Measurements from ENCODE around the gene ZNF678. TPM values are rescaled to one million over a fixed set of nuclear protein-coding genes. Genes with fewer than 3 reads are reported as not detected.

ZNF678 gene
- 1 to 10 TPM; 4.3 to 10.0 (median 6.3) TPM for total RNA-seq

- peak; percentile 96 for ATAC-seq
- TF ChIP-seq EP300 (IDR thresholded peaks at IDR 0.05), result no peak
- no peak for TF ChIP-seq CTCF (IDR thresholded peaks at IDR 0.05)
- peak in 1 of 2 donors; percentile 38 for TF ChIP-seq POLR2A (IDR thresholded peaks at IDR 0.05)
- peak; percentile 31 for TF ChIP-seq POLR2AphosphoS5 (IDR thresholded peaks at IDR 0.05)
- Histone ChIP-seq H3K4me3 (peak within 1 kb of the TSS; percentile 40 to 81), H3K27me3 (peaks cover 34% of the 10 kb centered on the region), H3K9me3 (no peaks in the 10 kb centered on the region), H3K4me1 (peaks cover 0 to 25% (median 0%) of the 10 kb centered on the region in 3 donors), H3K27ac (peak within 1 kb of the TSS; percentile 15 to 89 (median 84)), H3K36me3 (no peaks in the 10 kb centered on the region)
- 0 to 1% methylated on average over 3 to 8 of the region's 39 CpGs for WGBS, 2 donors (ENCODE audit: low coverage in 1 of 2)
These were observed at the start of gene ZNF678 for GRCh38 chr1:227563324-227564201. Gene ZNF678, plus strand, starts transcription at chr1:227563556. Its CDS starts 87,436 bp downstream, at chr1:227650992.

- ATAC-seq, result no peak
- no peaks in the 10 kb centered on the region for H3K9me3 ChIP-seq
- H3K36me3 ChIP-seq, result no peaks in the 10 kb centered on the region
- H3K4me1 ChIP-seq, result no peaks in the 10 kb centered on the region
- 20 to 59% methylated on average over 1 to 2 of the region's 4 CpGs for WGBS, 2 donors (ENCODE audit: low coverage in 1 of 2)
- no peak overlapping the region for H3K27ac ChIP-seq
- TF ChIP-seq POLR2A (IDR thresholded peaks at IDR 0.05) (no peak), POLR2AphosphoS5 (IDR thresholded peaks at IDR 0.05) (no peak), EP300 (IDR thresholded peaks at IDR 0.05) (no peak), CTCF (IDR thresholded peaks at IDR 0.05) (no peak)
- no peaks in the 10 kb centered on the region for H3K27me3 ChIP-seq
- H3K4me3 ChIP-seq, result no peak overlapping the region
These were observed 44.5 kb upstream of the ZNF678 start for GRCh38 chr1:227518876-227519275.

GRCh38 chr1:227521782-227522181, 41.6 kb upstream of the ZNF678 start:
- H3K36me3 ChIP-seq, result no peaks in the 10 kb centered on the region
- H3K27me3 ChIP-seq, result no peaks in the 10 kb centered on the region
- no peak for TF ChIP-seq POLR2AphosphoS5 (IDR thresholded peaks at IDR 0.05)
- no peak for TF ChIP-seq EP300 (IDR thresholded peaks at IDR 0.05)
- TF ChIP-seq POLR2A (IDR thresholded peaks at IDR 0.05), result no peak
- no peak for TF ChIP-seq CTCF (IDR thresholded peaks at IDR 0.05)
- H3K27ac ChIP-seq, result no peak overlapping the region
- H3K4me3 ChIP-seq, result no peak overlapping the region
- no peaks in the 10 kb centered on the region for H3K4me1 ChIP-seq
- 89 to 100% methylated on average over 1 to 4 of the region's 11 CpGs for WGBS, 2 donors (ENCODE audit: low coverage in 1 of 2)
- peaks cover 0 to 14% (median 0%) of the 10 kb centered on the region in 3 donors for H3K9me3 ChIP-seq
- ATAC-seq, result no peak

- WGBS, 2 donors (ENCODE audit: low coverage in 1 of 2), result 95 to 96% methylated on average over 2 of the region's 2 CpGs
- Histone ChIP-seq H3K4me3 (no peak overlapping the region), H3K4me1 (no peaks in the 10 kb centered on the region), H3K36me3 (no peaks in the 10 kb centered on the region), H3K9me3 (peaks cover 0 to 60% (median 0%) of the 10 kb centered on the region in 3 donors), H3K27me3 (no peaks in the 10 kb centered on the region), H3K27ac (no peak overlapping the region)
- TF ChIP-seq CTCF (IDR thresholded peaks at IDR 0.05), result no peak
- no peak for ATAC-seq
These were observed 36.8 kb upstream of the ZNF678 start for GRCh38 chr1:227526524-227526923.

Measured in gastroesophageal sphincter (tissue), 4 donors.